22Rv1 (cell line): ENCODE results near the gene NDUFB7.
"Not testable (repeated sequence)": the region's sequence is repeated elsewhere in the genome, so short reads cannot be mapped to it uniquely, and the experiment has no call there.

ENCODE experiments used
- H3K27ac ChIP-seq: fragments of 450-650 bp; 2 replicates; pipeline ENCODE4 v1.5.1; 2017
- ZFX ChIP-seq: fragments of 450-650 bp; IDR thresholded peaks from 2 replicates; pipeline ENCODE4 v1.6.1; 2017; ENCODE audit warnings: antibody characterized with exemption, borderline replicate concordance
- TF ChIP-seq, protein P1 (sequence below): fragments of 450-650 bp; IDR thresholded peaks from 2 replicates; pipeline ENCODE4 v1.5.1; 2017; ENCODE audit warnings: mild to moderate bottlenecking

The NDUFB7 gene

DNA sequence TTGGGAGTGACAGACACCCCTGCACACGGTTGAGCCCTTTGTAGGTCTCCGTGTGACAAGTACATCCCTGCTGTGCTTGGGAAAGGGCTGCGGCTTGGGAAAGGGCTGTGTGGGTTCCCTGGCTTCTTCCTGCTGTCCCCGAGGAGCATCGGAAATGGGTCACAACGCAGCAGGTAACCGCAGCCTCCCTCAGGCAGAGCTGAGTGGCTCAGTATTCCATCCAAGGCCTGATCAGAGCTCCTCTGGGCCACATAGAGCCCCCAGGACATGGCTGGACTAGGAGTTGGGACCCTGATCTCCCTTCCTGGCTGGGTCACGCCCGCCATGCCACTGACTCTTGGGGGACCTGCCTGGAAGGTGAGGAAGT lies 26.2 kb downstream of the NDUFB7 start:
- no peak overlapping the region for H3K27ac ChIP-seq
- no peak for TF ChIP-seq ZFX
- TF ChIP-seq, protein P1, sequence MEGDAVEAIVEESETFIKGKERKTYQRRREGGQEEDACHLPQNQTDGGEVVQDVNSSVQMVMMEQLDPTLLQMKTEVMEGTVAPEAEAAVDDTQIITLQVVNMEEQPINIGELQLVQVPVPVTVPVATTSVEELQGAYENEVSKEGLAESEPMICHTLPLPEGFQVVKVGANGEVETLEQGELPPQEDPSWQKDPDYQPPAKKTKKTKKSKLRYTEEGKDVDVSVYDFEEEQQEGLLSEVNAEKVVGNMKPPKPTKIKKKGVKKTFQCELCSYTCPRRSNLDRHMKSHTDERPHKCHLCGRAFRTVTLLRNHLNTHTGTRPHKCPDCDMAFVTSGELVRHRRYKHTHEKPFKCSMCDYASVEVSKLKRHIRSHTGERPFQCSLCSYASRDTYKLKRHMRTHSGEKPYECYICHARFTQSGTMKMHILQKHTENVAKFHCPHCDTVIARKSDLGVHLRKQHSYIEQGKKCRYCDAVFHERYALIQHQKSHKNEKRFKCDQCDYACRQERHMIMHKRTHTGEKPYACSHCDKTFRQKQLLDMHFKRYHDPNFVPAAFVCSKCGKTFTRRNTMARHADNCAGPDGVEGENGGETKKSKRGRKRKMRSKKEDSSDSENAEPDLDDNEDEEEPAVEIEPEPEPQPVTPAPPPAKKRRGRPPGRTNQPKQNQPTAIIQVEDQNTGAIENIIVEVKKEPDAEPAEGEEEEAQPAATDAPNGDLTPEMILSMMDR, result no peak

DNA sequence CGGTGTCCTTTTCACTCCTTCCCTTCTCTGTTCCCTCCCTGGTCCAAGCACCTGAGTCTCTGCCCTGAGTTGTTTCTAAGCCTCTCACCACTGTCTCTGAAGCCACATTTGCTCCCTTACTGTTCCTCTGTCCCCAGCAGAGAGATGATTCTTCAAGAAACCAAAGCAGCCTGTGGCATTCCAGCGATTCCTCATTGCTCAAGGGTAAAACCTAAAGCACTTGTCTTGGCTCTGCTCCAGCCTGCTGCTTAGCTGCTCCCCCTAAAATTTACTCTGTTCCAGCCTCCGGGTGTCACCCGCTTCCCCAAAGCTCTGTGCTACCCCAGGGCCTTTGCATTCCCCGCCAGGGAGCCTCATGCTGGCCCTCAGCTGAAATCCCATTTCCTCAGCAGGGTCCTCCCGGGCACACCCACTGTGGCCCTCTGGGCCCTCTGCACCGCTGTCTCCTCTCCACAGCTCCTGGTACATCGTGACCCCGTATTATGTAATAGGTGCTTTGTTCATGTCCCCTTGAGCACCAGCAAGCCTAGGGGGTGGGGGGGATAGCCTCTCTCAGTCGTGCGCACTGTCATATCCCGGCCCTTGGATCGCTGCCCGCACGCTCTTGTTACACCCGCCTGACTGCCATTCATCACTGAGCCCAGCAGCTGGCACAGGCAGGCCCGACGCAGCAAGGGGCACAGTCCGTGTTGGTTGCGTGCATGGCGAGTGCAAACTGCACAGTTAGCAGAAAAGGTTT lies 26.7 kb downstream of the NDUFB7 start:
- H3K27ac ChIP-seq, result no peak overlapping the region
- TF ChIP-seq, protein P1, result no peak

GRCh38 chr19:14544047-14544446 lies 27.8 kb downstream of the NDUFB7 start:
- TF ChIP-seq ZFX, result no peak
- TF ChIP-seq, protein P1, result no peak
- H3K27ac ChIP-seq, result no peak overlapping the region

GRCh38 chr19:14542711-14543328 lies 29.0 kb downstream of the NDUFB7 start:
- no peak overlapping the region for H3K27ac ChIP-seq
- TF ChIP-seq, protein P1, result no peak
- no peak for TF ChIP-seq ZFX

GRCh38 chr19:14541979-14542378 lies 29.9 kb downstream of the NDUFB7 start:
- not testable (repeated sequence) for H3K27ac ChIP-seq

DNA sequence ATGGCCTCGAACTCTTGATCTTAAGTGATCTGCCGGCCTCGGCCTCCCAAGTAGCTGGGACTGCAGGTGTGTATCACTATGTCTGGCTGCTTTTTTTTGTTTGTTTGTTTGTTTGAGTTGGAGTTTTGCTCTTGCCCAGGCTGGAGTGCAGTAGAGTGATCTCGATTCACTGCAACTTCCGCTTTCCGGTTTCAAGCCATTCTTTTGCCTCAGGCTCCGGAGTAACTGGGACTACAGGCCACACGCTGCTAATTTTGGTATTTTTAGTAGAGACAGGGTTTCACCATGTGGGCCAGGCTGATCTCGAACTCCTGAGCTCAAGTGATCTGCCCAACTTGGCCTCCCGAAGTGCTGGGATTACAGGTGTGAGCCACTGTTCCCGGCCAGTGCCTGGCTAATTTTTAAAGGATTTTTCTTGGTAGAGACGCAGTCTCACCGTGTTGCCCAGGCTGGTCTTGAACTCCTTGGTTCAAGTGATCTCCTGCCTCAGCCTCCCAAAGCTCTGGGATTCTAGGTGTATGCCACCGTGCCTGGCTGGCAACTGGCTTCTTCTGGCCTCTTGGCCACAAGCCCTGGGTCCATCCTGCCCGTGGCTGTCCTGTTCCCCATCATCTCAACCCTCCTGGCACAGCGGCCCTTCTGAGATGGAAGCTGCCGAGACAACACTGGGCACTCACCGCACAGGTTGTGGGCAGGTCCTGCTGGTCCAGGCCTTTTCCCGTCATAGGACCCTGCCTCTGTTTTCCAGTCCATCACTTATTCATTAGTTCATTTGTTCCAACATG lies 30.9 kb downstream of the NDUFB7 start:
- TF ChIP-seq ZFX, result no peak
- TF ChIP-seq, protein P1, result no peak
- H3K27ac ChIP-seq, result no peak overlapping the region

DNA sequence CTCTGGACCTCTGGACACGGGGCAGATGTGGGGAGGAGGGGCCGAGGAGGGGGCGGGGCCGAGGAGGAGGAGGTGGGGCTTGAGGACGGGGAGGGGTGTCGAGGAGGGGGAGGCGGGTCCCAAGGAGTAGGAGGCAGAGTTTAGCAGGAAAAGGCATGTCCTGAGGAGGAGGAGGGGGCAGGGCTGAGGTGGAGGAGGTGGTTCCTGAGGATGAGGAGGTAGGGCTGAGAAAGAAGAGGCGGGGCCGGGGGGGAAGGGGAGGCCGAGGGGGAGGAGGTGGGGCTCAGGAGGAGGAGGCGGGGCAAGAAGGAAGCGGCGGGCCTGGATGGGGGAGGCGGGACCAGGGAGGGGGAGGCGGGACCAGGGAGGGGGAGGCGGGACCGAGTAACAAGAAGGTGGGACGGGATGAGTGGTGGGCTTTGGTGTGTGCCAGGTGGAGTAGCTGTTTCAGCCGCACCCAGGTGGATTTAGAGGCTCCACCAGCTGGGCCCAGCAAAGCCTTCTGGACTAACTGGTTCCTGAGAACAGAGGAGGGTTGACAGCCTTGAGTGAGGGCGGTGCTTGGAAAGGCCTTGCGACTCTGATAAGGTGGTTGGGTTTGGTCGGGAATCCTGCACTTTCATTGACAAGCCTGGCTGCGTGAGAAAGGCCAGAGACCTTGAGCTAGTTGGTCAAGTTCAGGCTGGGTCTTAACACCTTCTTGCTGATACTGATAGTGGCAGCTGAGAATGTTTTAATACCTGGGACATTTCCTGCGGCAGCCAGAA lies 34.8 kb downstream of the NDUFB7 start:
- peak overlapping the region; percentile 52 for H3K27ac ChIP-seq
- TF ChIP-seq ZFX, result no peak
- TF ChIP-seq, protein P1, result no peak
